Vagina (tissue), 2 donors: ENCODE measurements around the gene TERC.

Experiments
- CTCF ChIP-seq, 3 experiments: fragments of 450-650 bp in 2 of 3; fragments of 200-600 bp in 1 of 3; sonication (generic) in 1 of 3; IDR thresholded peaks; one replicate each; pipeline ENCODE4 v1.5.1; 2017 to 2019; ENCODE audit warnings: antibody characterized with exemption in 3 of 3, mild to moderate bottlenecking in 2 of 3, moderate library complexity in 2 of 3
- POLR2A ChIP-seq, 2 donors: fragments of 450-650 bp; IDR thresholded peaks; one replicate each; pipeline ENCODE4 v1.6.1; 2017; ENCODE audit warnings: antibody characterized with exemption in 2 of 2, mild to moderate bottlenecking in 2 of 2, moderate library complexity in 2 of 2
- POLR2AphosphoS5 ChIP-seq, 2 donors: sonication (generic); formaldehyde crosslinking; IDR thresholded peaks; one replicate each; pipeline ENCODE4 v1.9.0; 2017; ENCODE audit warnings: antibody characterized with exemption in 2 of 2, mild to moderate bottlenecking in 2 of 2, low read depth in 1 of 2; ENCODE audit not compliant: insufficient read depth in 1 of 2

DNA sequence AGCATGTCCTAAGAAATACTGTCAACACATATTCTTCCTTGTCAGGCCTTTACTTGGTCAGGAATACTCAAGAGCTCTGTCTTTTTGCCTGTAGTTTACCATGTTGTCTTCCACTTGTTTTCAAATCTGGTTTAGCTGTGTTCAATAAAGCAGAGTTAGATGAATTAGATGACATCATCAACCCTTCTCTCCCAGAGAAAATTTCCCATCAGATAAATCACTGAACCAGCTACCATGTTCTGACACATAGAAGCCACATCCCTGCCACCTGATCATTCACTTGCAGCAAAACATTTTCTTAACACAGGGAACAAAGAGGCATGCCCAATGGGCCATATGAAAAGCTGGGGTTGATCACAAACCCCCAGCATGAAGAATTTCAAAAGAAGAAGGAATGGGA is 42.1 kb downstream of the TERC start:
- TF ChIP-seq POLR2AphosphoS5 (IDR thresholded peaks at IDR 0.05; ENCODE audit: insufficient read depth in 1 of 2, low read depth in 1 of 2) (no peak), CTCF (IDR thresholded peaks at IDR 0.05) (no peak), POLR2A (IDR thresholded peaks at IDR 0.05) (no peak)
